CD4-positive, alpha-beta T cell treated with Interleukin-6 for 4 hours (primary cell): ENCODE results near the gene MLEC.
"Not testable (repeated sequence)": the region's sequence is repeated elsewhere in the genome, so short reads cannot be mapped to it uniquely, and the experiment has no call there.

ENCODE experiments used
- DNase-seq: peaks from one replicate; pipeline ENCODE4 v3.0.0-alpha.2; 2020; ENCODE audit warnings: mixed read lengths

MLEC gene

GRCh38 chr12:120663741-120664140, 23.2 kb upstream of the MLEC start:
- no peak for DNase-seq

- no peak for DNase-seq
These were observed 20.2 kb upstream of the MLEC start for GRCh38 chr12:120666571-120667390.

- no peak for DNase-seq
These were observed 18.7 kb upstream of the MLEC start for GRCh38 chr12:120668091-120668867.

GRCh38 chr12:120668868-120669840, 17.8 kb upstream of the MLEC start:
- no peak for DNase-seq

- DNase-seq: not testable (repeated sequence)
These were observed 16.7 kb upstream of the MLEC start for GRCh38 chr12:120670237-120670636.

- no peak for DNase-seq
These were observed 16.3 kb upstream of the MLEC start for GRCh38 chr12:120670667-120671066.

GRCh38 chr12:120674097-120674636, 12.8 kb upstream of the MLEC start:
- DNase-seq: no peak

GRCh38 chr12:120677765-120678473, 9.0 kb upstream of the MLEC start:
- DNase-seq: peak; percentile 16

- DNase-seq: no peak
These were observed 8.4 kb upstream of the MLEC start for GRCh38 chr12:120678572-120678971.

GRCh38 chr12:120680165-120680738, 6.7 kb upstream of the MLEC start:
- DNase-seq: no peak

- no peak for DNase-seq
These were observed 2.4 kb upstream of the MLEC start for GRCh38 chr12:120684523-120684932.

- no peak for DNase-seq
These were observed 1.4 kb upstream of the MLEC start for GRCh38 chr12:120685522-120685921.

GRCh38 chr12:120686151-120686689, 729 bp upstream of the MLEC start:
- DNase-seq: peak; percentile 98

- peak; percentile 35 for DNase-seq
These were observed 785 bp downstream of the MLEC start for GRCh38 chr12:120687578-120688289.

GRCh38 chr12:120688527-120689071, 1.6 kb downstream of the MLEC start:
- no peak for DNase-seq

- DNase-seq: no peak
These were observed 2.6 kb downstream of the MLEC start for GRCh38 chr12:120689397-120690082.

GRCh38 chr12:120690083-120690450, 3.1 kb downstream of the MLEC start:
- no peak for DNase-seq

GRCh38 chr12:120690978-120691377, 4.0 kb downstream of the MLEC start:
- no peak for DNase-seq

- DNase-seq: no peak
These were observed 5.6 kb downstream of the MLEC start for GRCh38 chr12:120692524-120693033.
